ENCODE results near the gene CACNA2D3.

DNA sequence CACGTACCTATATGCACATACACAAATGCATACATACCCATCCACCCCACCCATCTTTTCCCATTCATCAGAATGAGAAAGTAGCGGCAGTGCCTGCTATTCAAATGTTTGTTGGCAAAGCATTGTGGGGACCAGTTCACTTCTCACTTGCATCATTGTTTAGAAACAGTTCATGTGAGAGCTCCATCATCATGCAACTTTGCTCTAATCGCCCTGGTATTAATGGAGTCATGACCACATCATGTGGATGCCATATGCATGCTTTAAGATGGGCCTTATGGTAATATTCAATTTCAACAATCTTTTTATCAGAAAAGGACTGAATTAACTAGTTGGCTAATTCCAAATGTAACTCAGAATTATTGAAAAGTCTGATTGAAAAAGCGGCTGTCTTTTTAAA, 725.0 kb downstream of the CACNA2D3 start:
- TF ChIP-seq, protein P1, sequence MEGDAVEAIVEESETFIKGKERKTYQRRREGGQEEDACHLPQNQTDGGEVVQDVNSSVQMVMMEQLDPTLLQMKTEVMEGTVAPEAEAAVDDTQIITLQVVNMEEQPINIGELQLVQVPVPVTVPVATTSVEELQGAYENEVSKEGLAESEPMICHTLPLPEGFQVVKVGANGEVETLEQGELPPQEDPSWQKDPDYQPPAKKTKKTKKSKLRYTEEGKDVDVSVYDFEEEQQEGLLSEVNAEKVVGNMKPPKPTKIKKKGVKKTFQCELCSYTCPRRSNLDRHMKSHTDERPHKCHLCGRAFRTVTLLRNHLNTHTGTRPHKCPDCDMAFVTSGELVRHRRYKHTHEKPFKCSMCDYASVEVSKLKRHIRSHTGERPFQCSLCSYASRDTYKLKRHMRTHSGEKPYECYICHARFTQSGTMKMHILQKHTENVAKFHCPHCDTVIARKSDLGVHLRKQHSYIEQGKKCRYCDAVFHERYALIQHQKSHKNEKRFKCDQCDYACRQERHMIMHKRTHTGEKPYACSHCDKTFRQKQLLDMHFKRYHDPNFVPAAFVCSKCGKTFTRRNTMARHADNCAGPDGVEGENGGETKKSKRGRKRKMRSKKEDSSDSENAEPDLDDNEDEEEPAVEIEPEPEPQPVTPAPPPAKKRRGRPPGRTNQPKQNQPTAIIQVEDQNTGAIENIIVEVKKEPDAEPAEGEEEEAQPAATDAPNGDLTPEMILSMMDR (IDR thresholded peaks at IDR 0.05; ENCODE audit: insufficient read depth, low read length, poor library complexity, severe bottlenecking), result no peak
- TF ChIP-seq EZH2phosphoT487 (conservative IDR thresholded peaks at IDR 0.05; ENCODE audit: low read length), result no peak

Data from SU-DHL-6 (cell line).